HepG2 (cell line): Measurements from ENCODE around the gene USP5. TPM values are rescaled to one million over a fixed set of nuclear protein-coding genes. Genes with fewer than 3 reads are reported as not detected.

ENCODE experiments used
- CCAR2 ChIP-seq: fragments of 200-400 bp; formaldehyde crosslinking; optimal IDR thresholded peaks from 2 replicates; pipeline ENCODE3; 2018; ENCODE audit warnings: low read depth, mild to moderate bottlenecking, low read length, moderate library complexity
- DR1 ChIP-seq: sonication (generic); formaldehyde crosslinking; IDR thresholded peaks from 2 replicates; pipeline ENCODE4 v1.8.0; 2021; ENCODE audit warnings: mild to moderate bottlenecking, missing genetic modification reagents, inconsistent platforms
- DZIP1 ChIP-seq: sonication (generic); formaldehyde crosslinking; IDR thresholded peaks from 2 replicates; pipeline ENCODE4 v1.5.0; 2020; ENCODE audit warnings: mild to moderate bottlenecking, missing genetic modification reagents
- E2F5 ChIP-seq: sonication (generic); formaldehyde crosslinking; conservative IDR thresholded peaks from 2 replicates; pipeline ENCODE4 v1.4.0; 2020; ENCODE audit warnings: missing genetic modification reagents
- FOXK1 ChIP-seq: sonication (generic); formaldehyde crosslinking; IDR thresholded peaks from 2 replicates; pipeline ENCODE4 v1.4.0; 2020; ENCODE audit warnings: low read depth, missing genetic modification reagents, borderline replicate concordance
- FUBP1 ChIP-seq: sonication (generic); formaldehyde crosslinking; IDR thresholded peaks from 2 replicates; pipeline ENCODE4 v1.5.1; 2020; ENCODE audit warnings: missing genetic modification reagents, mild to moderate bottlenecking, borderline replicate concordance
- KAT7 ChIP-seq: IDR thresholded peaks from 2 replicates; pipeline ENCODE4 v1.6.1; 2018; ENCODE audit warnings: borderline replicate concordance, missing compliant biosample characterization
- KLF6 ChIP-seq: IDR thresholded peaks from 2 replicates; pipeline ENCODE4 v1.8.0; 2016; ENCODE audit warnings: missing biosample characterization, missing genetic modification reagents
- MBNL3 ChIP-seq: fragments of 250-450 bp; sonication (Bioruptor Pico); conservative IDR thresholded peaks from 2 replicates; pipeline ENCODE4 v1.8.0; 2022; ENCODE audit warnings: mild to moderate bottlenecking, inconsistent platforms
- MYNN ChIP-seq: sonication (generic); formaldehyde crosslinking; IDR thresholded peaks from 2 replicates; pipeline ENCODE4 v1.4.0; 2020; ENCODE audit warnings: mild to moderate bottlenecking, low read depth, missing genetic modification reagents
- POLR2G ChIP-seq: fragments of 200-400 bp; formaldehyde crosslinking; IDR thresholded peaks from 2 replicates; pipeline ENCODE4 v1.6.1; 2018; ENCODE audit warnings: mild to moderate bottlenecking, low read depth, low read length, moderate library complexity
- RARG ChIP-seq: sonication (generic); formaldehyde crosslinking; IDR thresholded peaks from 2 replicates; pipeline ENCODE4 v1.4.0; 2020; ENCODE audit warnings: low read depth, mild to moderate bottlenecking, missing genetic modification reagents
- RFXAP ChIP-seq: sonication (generic); formaldehyde crosslinking; IDR thresholded peaks from 2 replicates; pipeline ENCODE4 v1.4.0; 2020; ENCODE audit warnings: missing genetic modification reagents, borderline replicate concordance
- SUZ12 ChIP-seq: fragments of 150-350 bp; IDR thresholded peaks from 2 replicates; pipeline ENCODE4 v1.6.1; 2014; ENCODE audit warnings: low read depth, low read length
- ZNF224 ChIP-seq: sonication (generic); formaldehyde crosslinking; IDR thresholded peaks from 2 replicates; pipeline ENCODE4 v1.5.0; 2020; ENCODE audit warnings: mild to moderate bottlenecking, missing genetic modification reagents
- ZNF530 ChIP-seq: sonication (generic); formaldehyde crosslinking; IDR thresholded peaks from 2 replicates; pipeline ENCODE4 v1.5.0; 2020; ENCODE audit warnings: low read depth, mild to moderate bottlenecking, missing genetic modification reagents
- ZNF557 ChIP-seq: sonication (generic); formaldehyde crosslinking; IDR thresholded peaks from 2 replicates; pipeline ENCODE4 v1.4.0; 2020; ENCODE audit warnings: missing genetic modification reagents
- ZNF607 ChIP-seq: sonication (generic); formaldehyde crosslinking; IDR thresholded peaks from 2 replicates; pipeline ENCODE4 v1.5.1; 2020; ENCODE audit warnings: missing genetic modification reagents, mild to moderate bottlenecking, borderline replicate concordance
- ZNF615 ChIP-seq: sonication (generic); formaldehyde crosslinking; IDR thresholded peaks from 2 replicates; pipeline ENCODE4 v1.5.0; 2020; ENCODE audit warnings: mild to moderate bottlenecking, missing genetic modification reagents, borderline replicate concordance
- ZNF780A ChIP-seq: sonication (generic); formaldehyde crosslinking; IDR thresholded peaks from 2 replicates; pipeline ENCODE4 v1.8.0; 2022; ENCODE audit warnings: mild to moderate bottlenecking, missing genetic modification reagents, moderate library complexity
- ZSCAN22 ChIP-seq: sonication (generic); formaldehyde crosslinking; IDR thresholded peaks from 2 replicates; pipeline ENCODE4 v1.4.0; 2020; ENCODE audit warnings: mild to moderate bottlenecking, missing genetic modification reagents
- polyA plus RNA-seq, 8 experiments: library from polyadenylated mRNA; depleted of rRNA in 3 of 8; stranded (reverse) in 7 of 8; unstranded in 1 of 8; fragments of >200 nt; fragmentation: Illumina TruSeq in 4 of 8; extraction: Trizol in 4 of 8; gene quantifications; 2 replicates each; pipeline versions ENCODE4 v1.2.1 to v1.2.3, GENCODE V29; 2011 to 2016; ENCODE audit warnings: low read depth in 4 of 8, missing spikeins in 1 of 8, mixed read lengths in 1 of 8; ENCODE audit not compliant: insufficient read depth in 1 of 8
- total RNA-seq, 5 experiments: library from RNA; depleted of rRNA; stranded (reverse); fragments of >200 nt; fragmentation: Illumina TruSeq; extraction: Trizol; gene quantifications; 2 replicates each; pipeline ENCODE4 v1.2.3, GENCODE V29; 2016; ENCODE audit warnings: low read depth in 1 of 5

The USP5 gene
- total and polyA plus RNA-seq, 2 of the 13 experiments (the other 11 are each of a cell fraction or from before 2014, with no cell fraction given), result 39.6 to 56.0 TPM

GRCh38 chr12:6867413-6868210 is 15.7 kb downstream of the USP5 start, which contains the start of gene TPI1 (continued):
- TF ChIP-seq E2F5 (CRISPR knock-in tag) (peak; percentile 55; the same call in 1 of the 2 replicates), POLR2G (peak; percentile 98), KAT7 (peak; percentile 89; the same call in 1 of the 2 replicates), SUZ12 (no peak), ZNF224 (no peak), ZSCAN22 (CRISPR knock-in tag) (no peak), RARG (no peak), ZNF780A (CRISPR knock-in tag) (0 out of 2 replicates have a peak, but pooled peaks have one; percentile 45), FUBP1 (CRISPR knock-in tag) (peak; percentile 44; the same call in 1 of the 2 replicates), ZNF530 (CRISPR knock-in tag) (no peak), ZNF607 (CRISPR knock-in tag) (no peak; the same call in 1 of the 2 replicates), KLF6 (CRISPR knock-in tag) (0 out of 2 replicates have a peak, but pooled peaks have one; percentile 81), ZNF557 (CRISPR knock-in tag) (peak; percentile 81; the same call in 1 of the 2 replicates), CCAR2 (no peak), DZIP1 (CRISPR knock-in tag) (peak; percentile 25; the same call in 1 of the 2 replicates), ZNF615 (CRISPR knock-in tag) (no peak), MBNL3 (CRISPR knock-in tag) (no peak), RFXAP (CRISPR knock-in tag) (peak; percentile 57), DR1 (peak; percentile 91), MYNN (CRISPR knock-in tag) (no peak), FOXK1 (CRISPR knock-in tag) (peak; percentile 25; the same call in 1 of the 2 replicates)
